HG02973 (cell line): ENCODE data around the gene CHMP6.

Experiments used
- ATAC-seq: cut with Tn5 transposase; IDR thresholded peaks from one replicate; pipeline ENCODE4 v1.9.1; 2021; ENCODE audit warnings: moderate library complexity; ENCODE audit not compliant: unreplicated experiment

CHMP6 gene

DNA sequence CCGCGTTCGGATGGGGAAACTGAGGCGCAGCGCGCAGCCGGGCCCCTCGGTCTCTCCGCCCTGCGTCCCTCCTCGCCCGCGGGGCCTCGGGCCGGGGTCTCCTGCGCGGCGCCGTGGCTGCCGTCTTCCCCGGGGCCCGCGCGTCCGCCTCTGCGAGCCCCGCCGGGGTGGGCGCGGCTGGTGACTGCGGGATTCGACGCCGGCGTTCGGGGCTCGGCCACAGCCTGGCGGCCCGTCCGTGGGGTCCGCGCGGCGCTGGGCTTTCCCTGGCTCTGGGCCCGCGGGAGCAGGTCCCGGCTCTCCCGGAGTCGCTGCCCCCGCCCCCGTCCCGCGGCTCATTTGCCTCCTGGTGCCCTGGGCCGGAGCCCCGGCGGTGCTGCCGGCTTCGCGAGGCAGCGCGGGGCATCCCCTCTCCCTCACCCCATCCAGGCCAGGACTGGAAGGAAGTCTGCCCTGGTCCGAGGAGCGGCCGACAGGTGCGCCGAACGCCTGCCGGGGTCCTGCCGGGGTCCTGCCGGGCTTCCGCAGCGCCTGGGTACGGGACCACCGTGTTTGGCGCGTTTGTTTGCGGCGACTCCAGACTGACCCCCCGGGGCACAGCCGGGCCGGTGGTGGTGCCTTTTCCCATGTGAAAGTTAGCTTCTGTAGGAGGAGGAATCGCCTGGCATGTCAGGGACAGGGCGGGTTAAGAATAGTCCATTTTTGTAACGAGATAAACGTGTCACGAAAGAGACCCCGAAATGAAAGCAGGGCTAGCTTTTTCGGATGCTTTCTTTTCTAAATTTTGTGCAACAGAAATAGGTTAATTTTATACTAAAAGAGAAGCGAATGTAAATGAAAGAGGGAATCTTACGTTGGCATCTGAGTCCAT, 671 bp downstream of the CHMP6 start:
- no peak for ATAC-seq

DNA sequence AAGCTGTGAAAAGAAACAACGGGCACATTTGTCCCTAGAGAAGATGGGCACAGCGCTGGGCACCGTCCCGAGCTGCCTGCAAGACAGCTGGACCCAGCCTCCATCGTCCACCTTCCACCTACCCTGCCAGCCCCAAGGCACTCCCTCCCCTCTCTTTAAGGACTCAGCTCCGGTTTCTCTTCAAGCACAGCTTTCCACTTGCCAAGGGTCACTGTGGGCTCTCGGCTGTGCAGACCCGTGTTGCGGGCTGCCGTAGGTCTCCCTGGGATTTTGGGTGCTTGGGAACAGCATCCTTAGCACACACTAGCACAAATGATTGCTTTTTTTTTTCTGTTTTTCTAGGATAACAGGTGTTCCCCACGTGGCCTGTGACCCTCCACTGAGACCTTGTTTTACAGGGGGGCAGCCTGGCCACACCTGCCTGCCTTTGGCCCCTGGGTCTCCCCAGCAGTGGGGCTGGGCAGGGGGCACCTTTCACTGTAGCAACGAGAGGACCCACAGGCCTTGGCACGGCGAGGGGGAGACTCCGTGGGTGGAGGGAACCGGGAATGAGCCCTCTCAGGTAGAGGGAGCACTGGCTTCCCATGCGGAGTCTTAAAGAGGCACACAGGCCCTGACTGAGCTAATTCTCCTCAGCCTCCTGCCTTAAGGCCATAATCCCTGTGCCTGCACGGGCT, 1.4 kb downstream of the CHMP6 start:
- no peak for ATAC-seq

DNA sequence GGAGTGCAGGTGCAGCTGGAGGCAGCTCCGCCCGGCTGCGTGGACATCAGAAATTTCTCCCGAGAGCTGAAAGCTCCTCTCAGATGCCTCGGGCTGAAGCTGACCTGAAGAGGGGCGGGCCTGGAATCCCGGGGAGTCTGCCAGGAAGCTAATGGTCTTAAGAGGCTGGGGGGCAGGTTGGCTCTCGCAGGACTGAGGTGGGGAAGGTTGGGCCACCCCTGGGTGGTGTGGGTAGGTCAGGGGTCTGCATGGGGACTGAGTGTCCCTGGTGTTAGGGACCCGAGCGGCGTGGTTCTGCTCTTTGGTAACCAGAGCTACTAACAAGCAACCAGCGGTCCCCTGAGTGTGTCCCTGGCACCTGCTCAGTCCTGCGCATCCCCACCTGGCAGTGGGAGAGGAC, 3.5 kb downstream of the CHMP6 start:
- ATAC-seq = no peak

DNA sequence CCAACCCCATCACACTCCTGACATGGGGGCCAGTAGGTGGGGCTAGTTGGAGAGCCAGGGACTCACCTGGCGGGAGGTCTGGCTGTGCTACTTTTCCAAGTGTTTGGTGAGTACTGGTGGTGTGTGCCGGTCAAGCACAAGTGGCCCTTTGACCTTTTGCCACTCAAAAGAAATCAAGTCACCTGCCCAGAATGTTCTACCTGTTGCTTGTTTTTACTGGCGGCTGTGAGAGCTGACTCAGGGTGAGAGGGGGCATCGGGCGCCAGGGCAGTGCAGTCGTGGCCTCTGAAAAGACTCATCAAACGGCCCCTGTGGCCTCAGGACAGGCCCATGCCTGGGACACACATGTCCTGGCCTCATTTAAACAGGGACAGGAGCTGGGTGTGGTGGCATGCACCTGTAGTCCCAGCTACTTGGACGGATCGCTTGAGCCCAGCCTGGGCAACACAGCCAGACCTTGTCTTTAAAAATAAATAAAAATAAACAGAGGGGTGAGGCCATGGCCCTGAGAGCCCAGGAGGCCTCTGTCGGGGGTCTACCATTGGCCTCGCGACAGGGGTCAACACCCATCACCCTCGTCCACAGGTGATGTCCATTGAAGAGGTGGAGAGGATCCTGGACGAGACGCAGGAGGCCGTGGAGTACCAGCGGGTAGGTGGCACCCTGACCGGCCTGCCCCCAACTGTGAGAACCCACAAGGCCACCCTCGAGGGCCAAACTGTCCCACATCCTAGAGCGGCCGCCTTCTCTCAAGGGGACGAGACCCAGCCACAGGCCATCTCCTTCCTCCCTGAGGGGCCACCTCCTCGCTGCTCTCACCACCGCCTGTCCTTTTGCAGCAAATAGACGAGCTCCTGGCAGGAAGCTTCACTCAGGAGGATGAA, 5.0 kb downstream of the CHMP6 start:
- ATAC-seq = no peak

DNA sequence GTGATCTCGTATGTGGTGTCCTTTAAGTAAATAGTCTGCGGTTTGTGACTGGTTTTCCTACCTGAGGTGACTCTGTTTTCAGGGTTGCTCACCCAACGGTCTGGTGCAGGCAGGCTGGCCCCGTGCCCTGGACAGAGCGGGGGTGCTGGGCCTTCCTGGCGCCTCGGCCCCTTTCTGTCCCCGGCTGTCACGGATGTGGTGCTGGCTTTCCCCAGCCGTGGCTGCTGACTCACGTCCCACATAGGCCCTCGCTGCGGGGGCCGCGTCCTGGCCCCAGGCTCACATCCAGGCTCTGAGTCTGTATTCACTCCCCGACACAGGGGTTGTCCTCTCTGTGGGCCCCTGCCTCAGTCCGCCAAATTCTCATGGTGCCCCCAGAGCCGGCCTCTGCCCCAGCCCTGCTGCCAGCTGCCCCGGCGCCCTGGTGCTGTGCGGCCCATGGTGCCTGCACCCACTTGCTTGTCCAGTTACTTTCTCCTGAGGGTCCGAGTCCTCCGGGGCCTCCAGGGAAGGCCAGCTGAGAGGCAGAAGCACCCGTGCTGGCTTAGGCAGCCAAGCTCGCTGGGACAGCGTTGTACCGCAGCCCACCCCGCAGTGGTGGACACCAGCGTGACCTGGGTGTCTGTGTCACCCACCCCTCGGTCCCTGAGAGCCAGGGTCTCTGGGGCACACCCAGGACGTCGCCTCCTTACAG, 5.9 kb downstream of the CHMP6 start:
- ATAC-seq = no peak

DNA sequence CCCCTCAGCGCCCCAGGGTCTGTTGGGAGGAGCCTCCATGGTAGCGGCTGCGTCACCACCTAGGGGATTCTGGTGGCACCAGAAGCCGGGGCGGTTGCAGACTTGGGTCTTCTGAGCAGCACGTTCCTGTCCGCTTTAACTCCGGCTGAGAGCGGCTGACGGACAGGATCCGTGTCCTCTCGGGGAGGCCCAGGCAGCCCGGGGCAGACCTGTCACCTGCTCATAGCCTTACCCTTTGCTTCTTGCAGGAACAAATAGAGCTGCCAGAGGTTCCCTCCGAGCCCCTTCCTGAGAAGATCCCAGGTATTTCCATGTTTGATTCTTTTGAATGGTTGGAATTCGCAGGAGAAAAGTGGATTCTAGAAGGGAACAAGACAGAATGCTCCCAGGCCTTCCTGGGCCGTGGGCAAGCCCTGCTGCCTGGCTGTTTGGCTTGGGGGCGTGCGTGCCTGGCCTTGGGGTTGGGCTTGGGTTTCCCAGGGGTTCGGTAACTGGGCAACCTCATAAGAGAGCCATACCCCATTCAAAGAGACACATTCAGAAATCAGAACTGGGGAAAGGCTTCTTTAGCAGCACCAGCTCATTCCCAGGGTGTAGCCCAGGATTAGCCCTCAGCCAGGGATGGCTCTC, 6.6 kb downstream of the CHMP6 start:
- no peak for ATAC-seq

DNA sequence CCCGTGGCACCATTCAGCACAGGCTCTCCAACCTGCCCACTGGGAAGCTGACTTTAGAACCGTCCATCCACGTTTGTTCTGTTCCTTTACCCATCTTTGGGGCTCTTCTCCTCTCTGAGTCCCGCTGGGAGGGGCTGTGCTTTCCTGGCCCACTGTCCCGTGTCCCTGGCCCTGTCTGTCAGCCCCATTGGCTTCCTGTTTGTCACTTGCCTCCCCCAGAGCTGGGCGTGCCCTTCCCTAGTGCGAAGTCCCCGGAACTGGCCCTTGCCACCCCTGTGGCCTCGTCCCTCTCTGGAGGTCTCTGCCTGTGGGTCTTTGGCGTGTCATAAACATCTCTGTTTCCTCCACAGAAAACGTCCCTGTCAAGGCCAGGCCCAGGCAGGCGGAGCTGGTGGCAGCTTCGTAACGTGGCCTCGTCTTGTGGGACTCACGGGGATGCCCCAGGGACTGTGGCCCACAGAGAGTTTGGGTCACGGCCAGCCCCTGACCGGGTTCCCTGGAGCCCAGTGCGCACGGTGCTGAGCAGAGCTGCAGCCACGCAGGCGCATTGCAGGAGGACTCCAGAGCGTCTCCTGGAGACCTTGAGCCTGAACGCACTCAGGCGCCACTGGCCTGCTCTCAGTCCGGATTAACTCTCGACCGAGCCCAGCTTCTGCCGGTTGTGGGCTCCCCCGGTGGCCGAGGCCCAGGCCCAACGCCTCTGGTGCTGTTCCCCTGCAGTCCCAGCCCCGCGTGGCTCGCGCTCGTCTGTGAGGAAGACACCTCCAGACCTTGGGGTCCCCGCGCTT, 7.3 kb downstream of the CHMP6 start:
- no peak for ATAC-seq

DNA sequence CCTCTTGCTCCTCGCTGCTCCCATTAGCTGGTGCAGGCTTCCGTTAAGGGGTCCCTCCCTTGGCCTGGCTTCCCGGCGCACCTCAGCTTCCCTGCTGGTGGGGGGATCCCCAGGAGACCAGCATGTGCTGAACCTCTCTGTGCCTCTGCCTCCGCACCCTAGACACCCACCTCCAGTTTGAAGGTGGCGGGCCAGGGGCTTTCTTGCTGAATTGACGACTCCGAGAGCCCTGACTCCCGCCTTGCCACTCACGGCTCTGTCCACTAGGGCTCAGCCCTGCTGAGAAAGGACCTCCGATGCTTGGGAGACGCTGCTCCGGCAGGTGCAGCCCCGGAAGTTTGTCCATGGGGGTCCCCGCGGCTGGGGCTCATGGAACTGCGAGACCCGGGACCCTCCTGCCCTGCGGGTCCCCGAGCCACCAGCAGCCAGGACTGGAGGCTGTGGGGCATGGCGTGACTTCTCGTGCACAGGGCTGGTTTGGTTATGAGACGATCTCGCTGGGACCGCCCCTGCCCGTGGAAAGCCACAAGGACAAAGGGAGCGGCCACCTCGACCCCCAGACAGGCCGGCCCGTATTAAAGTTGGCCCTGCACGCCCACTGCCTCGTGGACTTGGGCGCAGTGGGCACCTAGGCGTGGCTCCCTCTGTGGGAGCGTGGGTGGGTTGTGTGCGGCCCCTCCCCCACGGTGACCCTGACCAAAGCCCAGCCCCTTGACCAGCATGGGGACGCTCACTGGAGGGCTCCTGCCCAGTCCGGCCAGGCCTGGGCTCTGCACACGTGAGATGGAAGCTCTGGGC, 8.1 kb downstream of the CHMP6 start:
- no peak for ATAC-seq

DNA sequence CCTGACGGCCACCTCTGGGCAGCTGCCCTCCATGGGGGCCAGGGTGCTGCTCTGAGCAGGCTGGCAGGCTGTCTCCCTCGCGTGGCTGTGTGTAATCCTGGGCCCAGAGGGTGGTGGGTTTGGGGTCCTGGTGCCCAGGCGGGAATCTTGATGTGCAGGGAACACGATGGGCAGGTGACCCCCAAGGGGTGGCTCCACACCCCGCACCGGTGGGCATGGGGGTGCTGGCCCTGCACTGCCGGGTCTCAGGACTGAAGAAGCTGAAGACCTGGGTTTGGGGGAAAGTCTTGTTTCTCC, 8.6 kb downstream of the CHMP6 start:
- no peak for ATAC-seq

DNA sequence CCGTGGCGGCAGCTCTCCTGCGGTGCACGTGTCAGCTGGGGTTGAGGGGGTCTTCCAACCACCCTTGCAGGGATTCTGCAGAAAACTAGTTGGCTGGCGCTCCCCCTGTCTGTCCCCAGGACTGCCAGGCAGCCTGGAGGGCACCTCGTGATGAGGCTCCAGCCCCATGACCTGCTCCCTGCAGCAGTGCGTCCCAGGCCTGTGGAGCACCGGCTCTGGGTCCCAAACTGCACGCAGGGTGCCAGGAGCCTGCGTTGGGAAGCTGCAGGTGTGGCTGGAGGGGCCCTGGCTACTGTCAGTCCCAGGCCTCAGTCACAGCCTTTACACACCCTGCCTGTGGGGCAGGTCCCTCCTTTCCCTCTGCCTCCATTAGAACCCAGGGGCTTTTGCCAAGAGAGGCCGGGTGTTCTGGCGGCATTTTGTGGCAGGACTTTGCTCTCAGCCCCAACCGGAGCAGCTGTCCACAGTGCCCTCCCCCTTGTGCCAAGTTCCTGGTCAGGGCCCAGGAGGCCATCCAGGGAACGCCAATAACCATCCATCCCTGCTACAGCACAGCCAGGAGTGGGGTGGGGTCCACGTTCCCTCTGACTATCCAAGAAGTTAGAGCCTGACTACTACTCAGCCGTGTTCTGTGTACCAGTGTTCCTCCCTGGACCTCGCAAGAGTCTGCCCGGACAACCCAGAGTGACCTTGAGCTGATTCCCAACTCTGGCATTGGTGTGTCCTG, 9.2 kb downstream of the CHMP6 start:
- no peak for ATAC-seq

DNA sequence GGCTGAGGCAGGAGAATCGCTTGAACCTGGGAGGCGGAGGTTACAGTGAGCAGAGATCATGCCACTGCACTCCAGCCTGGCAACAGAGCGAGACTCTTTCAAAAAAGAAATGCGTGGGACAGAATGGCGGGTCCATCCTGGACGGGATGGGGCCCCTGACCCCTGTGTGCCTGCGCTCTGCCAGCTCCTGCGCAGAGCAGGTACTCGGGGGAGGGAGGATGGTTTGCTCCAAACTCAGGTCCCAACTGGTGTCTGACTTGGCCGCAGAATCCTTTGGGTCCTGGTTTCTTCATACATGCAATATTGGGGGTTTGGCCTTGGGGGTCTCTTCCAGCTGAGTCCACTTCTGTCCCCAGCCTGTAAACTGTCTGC, 10.4 kb downstream of the CHMP6 start:
- ATAC-seq = no peak

DNA sequence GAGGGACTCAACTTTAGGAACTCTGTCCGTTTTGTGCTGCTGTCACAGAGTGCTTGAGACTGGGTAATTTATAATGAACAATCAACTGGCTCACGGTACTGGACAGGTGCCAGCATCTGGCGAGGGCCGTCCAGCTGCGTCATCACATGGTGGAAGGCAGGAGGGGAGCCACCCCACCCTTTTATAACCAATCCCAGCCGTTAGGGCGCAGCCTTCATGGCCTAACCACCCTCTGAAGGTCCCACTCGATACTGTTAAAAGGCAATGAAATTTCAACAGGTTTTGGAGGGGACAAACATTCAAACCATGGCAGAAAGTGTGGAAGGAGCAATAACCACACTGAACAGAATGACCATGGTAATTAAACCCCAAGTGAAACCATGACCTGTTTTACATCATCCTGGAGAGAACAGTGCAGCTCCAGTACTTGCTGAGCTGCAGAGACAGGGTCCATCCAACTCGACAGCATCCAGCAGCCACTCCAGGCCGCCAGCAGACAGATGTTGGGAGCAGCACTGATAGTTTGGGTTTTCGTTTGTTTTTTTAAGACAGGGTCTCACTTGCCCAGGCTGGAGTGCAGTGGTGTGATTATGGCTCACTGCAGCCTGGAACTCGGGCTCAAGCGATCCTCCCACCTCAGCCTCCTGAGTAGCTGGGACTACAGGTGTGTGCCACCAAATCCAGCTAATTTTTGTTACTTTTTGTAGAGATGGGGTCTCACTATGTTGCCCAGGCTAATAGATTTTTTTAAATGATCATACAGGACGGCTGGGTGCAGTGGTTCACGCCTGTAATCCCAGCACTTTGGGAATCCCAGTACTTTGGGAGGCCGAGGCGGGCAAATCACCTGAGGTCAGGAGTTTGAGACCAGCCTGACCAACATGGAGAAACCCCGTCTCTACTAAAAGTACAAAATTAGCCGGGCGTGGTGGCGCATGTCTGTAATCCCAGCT, 11.0 kb downstream of the CHMP6 start:
- no peak for ATAC-seq

DNA sequence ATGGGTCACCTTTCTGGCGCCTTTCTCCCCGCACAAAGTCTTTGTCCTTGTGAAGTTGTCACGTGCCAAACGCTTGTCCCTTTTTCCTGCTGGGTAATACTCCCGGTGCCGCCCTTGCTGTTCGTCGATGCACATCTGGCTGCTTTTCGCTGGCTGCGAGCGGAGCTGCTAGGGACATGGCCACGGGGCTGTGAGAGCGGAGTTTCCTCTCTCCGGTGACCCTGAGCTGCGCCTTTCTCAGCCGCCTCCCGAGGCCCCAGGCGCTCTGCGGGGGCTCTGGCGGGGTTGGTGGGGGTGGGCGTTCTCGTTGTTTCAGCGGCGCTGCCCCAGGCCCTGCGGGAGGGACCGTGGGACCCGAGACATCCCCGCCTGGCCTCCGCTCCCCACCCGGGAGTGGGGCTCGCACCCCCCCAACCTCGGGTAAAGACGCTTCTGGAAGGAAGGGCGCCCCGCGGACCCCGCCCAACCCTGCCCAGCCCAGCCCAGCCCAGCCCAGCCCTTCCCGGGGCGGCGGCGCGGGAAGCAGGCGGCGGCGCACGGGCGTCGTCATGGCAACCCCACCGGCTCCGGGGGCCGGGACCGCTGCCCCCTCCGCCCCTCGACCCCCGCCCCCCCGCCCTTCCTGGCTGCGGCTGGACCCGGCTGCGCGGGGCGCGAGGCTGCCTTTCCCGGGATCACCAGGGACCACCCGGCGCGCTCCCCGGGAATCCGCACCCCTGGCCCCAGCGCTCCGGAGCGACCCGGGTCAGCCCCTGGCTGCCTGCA, 12.3 kb downstream of the CHMP6 start:
- ATAC-seq = no peak

DNA sequence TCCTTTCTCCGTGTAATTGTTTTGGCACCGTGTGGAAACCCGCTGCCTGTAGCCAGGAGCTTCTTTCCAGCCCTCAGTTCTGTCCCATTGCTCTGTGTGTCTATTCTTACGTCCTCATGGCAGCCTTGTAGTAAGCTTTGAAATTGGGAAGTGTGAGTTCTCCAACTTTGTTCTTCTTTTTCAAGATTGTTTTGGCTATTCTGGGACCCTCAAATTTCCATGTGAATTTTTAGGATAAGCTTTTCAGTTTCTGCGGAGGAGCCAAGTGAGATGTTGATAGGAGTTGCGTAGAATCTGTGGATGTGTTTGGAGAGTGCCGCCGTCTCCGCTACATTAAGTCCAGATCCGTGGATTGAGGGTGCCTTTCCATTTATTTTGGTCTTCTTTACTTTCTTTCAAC, 15.2 kb downstream of the CHMP6 start:
- no peak for ATAC-seq

DNA sequence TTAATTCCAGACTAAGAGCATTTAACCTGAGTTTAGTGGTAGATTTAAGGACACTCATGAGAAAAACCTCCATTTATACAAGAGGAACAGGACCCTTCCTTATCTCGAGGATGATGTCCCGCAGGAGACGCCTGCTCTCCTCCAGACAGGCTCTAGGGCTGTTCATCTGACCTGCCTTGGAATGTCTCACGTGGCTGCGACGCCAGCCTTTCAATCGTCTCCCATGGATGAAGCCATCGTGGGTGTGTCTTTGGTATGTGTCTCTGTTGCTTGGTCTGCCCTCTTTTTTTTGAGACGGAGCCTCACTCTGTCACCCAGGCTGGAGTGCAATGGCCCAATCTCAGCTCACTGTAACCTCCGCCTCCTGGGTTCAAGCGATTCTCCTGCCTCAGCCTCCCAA, 16.5 kb downstream of the CHMP6 start:
- no peak for ATAC-seq

DNA sequence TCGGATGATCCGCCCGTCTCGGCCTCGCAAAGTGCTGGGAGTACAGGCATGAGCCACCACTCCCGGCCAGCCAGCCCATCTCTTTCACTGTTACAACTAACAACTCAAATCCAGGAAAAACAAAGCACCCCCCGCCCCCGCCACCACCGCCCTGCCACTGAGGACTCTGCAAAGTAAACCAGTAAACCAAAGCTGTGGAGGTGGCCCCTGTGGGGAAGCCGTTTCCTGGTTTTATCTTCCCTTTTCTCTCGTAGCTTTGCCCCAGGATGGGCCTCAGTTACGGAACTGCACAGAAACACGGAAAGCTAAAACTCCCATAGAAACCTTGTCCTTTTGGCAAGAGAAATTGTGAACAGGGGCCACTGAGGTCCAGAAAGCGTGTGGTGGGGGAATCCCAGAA, 17.5 kb downstream of the CHMP6 start:
- no peak for ATAC-seq

DNA sequence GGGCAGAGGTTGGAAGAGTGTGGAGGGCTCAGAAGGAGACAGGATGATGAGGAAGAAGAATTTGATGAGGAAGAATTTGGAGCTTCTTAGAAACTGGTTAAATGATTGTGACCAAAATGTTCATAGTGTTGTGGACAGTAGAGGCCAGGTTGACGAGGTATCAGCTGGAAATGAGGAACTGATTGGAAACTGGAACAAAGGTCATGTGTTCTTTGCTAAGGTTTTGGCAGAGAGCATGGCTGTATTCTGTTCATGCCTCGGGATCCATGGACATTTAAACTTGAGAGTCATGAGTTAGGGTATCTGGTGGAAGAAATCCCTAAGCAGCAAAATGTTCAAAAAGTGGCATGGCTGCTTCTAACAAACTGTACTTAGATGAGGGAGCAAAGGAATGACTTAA, 19.3 kb downstream of the CHMP6 start:
- ATAC-seq = no peak
